ENCODE measurements around the gene MYOM3. TPM values are rescaled to one million over a fixed set of nuclear protein-coding genes. Genes with fewer than 3 reads are reported as not detected.

Gene MYOM3
- total RNA-seq, 1 experiment from 2014 or later = 0.05 TPM

- Histone ChIP-seq H3K9me3 (ENCODE audit: control insufficient read depth, insufficient read depth, low read depth, low read length) (no peaks in the 10 kb centered on the region), H3K4me1 (ENCODE audit: control insufficient read depth, insufficient read depth, low read length) (no peaks in the 10 kb centered on the region), H3K4me3 (ENCODE audit: low read depth in 2 of 2, low read length in 2 of 2) (no peak overlapping the region), H3K36me3 (ENCODE audit: control insufficient read depth, insufficient read depth, low read length) (no peaks in the 10 kb centered on the region), H3K27me3 (ENCODE audit: control insufficient read depth, insufficient read depth, low read length) (no peaks in the 10 kb centered on the region), H3K27ac (ENCODE audit: low read length) (no peak overlapping the region)
- TF ChIP-seq POLR2AphosphoS5 (IDR thresholded peaks at IDR 0.05; ENCODE audit: low read depth, low read length) = no peak
- TF ChIP-seq TCF7L2 (IDR thresholded peaks at IDR 0.05; ENCODE audit: low read depth, low read length) = no peak
- no peak for TF ChIP-seq CTCF (IDR thresholded peaks at IDR 0.05)
- TF ChIP-seq SIN3A (IDR thresholded peaks at IDR 0.05; ENCODE audit: borderline replicate concordance, insufficient read depth, low read depth, low read length) = no peak
- TF ChIP-seq REST (IDR thresholded peaks at IDR 0.05; ENCODE audit: insufficient read depth in 1 of 2, low read depth in 2 of 2, low read length in 1 of 2) = no peak
- intact Hi-C loops (cut with micrococcal nuclease; ENCODE audit: unreplicated experiment) (no loop called here), in situ Hi-C loops (cut with HindIII; ENCODE audit: low pct_unique_long_range_greater_than_20kb, low sequenced_read_pairs) (no loop called here)
- 0 out of 2 replicates have a peak, but pooled peaks have one; percentile 52 for ATAC-seq
- no peak for DNase-seq (ENCODE audit: low read depth, low spot score)
- CTCF ChIA-PET = no interaction called here
- POLR2A ChIA-PET = interaction anchor here (0.7 kb wide), 1 partner anchor 239 kb away, joined by 3 read pairs; no protein-coding TSS in a partner anchor
- no TSS peak for BruUV-seq (replicated peaks)
These were observed 46.6 kb downstream of the MYOM3 start for GRCh38 chr1:24065304-24065703.

DNA sequence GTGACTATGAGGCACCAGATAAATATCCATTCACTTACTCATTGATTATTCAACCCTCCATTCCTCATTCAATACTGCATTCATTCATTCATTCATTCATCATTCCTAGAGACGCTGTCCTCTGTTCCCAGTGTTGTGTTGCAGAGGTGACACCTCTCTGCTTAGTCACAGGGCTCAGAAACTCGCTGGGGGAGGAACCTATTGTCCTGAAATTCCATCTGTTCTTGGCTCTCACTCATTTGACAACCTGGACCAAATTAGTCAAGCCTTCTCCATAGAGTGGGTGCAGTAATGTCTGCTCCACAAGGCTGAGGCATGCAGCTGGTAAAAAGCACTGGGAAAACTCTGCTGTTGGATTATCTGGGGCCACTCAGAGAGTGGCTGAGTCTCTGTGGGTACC lies 49.7 kb downstream of the MYOM3 start:
- BruUV-seq (replicated peaks) = no TSS peak
- CTCF ChIA-PET = no interaction called here

More for the DNA sequence above, 49.7 kb downstream of the MYOM3 start:
- intact Hi-C loops (cut with micrococcal nuclease; ENCODE audit: unreplicated experiment) = no loop called here
- H3K4me1 ChIP-seq (ENCODE audit: control insufficient read depth, insufficient read depth, low read length) = no peaks in the 10 kb centered on the region
- ATAC-seq (no peak), DNase-seq (ENCODE audit: low read depth, low spot score) (no peak)
- H3K27ac ChIP-seq (ENCODE audit: low read length) = no peak overlapping the region
- POLR2A ChIA-PET = no interaction called here
- TF ChIP-seq CTCF (IDR thresholded peaks at IDR 0.05) = no peak
- in situ Hi-C loops (cut with HindIII; ENCODE audit: low pct_unique_long_range_greater_than_20kb, low sequenced_read_pairs) = no loop called here
- no peaks in the 10 kb centered on the region for H3K9me3 ChIP-seq (ENCODE audit: control insufficient read depth, insufficient read depth, low read depth, low read length)
- H3K4me3 ChIP-seq (ENCODE audit: low read depth in 2 of 2, low read length in 2 of 2) = no peak overlapping the region
- H3K36me3 ChIP-seq (ENCODE audit: control insufficient read depth, insufficient read depth, low read length) = no peaks in the 10 kb centered on the region
- no peaks in the 10 kb centered on the region for H3K27me3 ChIP-seq (ENCODE audit: control insufficient read depth, insufficient read depth, low read length)
